Measurements from ENCODE around the gene PFN2.
"Not testable (repeated sequence)": the region's sequence is repeated elsewhere in the genome, so short reads cannot be mapped to it uniquely, and the experiment has no call there.

The PFN2 gene

DNA sequence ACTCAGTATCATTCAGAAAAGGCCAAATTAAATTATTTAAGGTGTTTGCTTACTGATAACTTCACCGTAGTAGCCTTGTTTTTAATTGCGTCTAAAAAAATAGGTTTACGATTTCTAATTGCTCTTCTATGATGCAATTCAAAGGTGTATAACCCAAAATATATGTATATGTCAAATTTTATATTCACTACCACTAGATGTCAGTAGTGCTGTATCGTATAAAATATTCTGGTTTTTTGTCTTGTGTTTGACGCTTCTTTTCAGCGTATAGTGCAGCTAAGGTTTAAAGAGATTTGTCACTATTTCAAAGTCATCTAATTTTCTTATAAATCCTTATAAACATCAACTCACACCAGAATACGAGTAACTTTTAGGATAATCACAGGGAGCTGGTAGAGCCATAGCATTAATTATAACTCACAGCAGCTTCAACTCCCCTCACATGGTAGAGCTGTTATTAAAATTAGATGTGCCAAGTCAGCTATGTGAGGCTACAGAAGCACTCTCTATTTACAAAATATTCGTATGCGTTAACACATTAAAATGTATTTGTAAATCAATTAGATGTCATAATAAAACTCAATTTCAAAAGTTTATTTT lies 3.5 kb downstream of the PFN2 start:
- DNase-seq = no peak

DNA sequence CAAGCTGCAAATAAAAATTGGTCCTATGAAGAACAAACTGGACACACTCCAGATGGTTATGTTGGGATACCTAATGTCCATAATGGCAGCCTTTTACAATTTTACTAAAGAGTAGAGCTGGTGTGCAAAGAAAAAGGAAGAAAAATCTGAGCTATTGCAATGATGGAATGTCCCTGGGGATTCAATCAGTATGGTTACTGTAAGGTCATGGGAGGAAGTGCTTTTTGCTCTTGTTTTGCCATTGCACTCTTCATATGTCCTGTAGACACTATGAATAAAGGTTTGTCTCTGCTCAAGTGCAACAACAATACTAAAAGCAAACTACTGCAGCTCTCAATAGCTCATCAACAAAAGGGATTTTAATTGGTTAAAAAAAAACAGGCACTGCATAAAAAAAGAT lies 5.4 kb downstream of the PFN2 start:
- DNase-seq = no peak

DNA sequence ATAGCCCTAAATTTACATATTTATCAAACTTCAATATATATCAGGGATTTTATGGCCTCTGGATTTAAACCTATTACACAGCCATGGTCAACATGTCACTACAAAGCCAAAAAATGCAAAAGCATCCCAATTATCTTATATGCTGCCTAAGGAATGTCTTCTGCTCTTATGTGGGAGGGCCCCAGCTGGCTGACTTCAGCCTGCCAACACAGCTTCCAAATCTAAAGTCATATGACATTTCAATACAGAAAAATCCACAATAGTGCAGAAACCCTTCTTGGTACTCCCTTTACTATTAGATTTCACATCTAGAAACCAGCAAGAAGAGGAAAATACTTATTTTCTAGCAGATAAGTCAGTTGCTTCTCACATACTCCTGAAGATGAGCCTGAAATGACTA lies 6.4 kb downstream of the PFN2 start:
- no peak for DNase-seq

GRCh38 chr3:149963485-149963884 lies 7.2 kb downstream of the PFN2 start:
- DNase-seq = no peak

DNA sequence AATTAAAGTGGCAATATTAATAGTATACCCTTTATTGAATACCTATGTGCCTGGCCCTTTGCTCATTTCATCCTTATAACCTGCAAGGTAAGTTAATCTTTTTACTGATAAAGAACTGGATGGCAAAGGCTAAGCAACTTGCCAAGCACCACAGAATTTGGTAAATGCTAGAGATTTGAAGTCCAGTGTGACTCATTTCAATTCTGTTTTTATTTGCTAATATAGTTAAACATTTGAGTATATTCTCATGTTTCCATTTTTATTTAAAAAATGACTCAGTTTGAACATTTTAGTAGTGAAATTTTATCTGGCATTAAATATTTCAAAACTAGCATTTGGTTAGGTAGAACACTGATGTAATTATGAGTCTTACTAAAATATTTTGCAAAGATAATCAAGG lies 11.3 kb downstream of the PFN2 start:
- no peak for DNase-seq

DNA sequence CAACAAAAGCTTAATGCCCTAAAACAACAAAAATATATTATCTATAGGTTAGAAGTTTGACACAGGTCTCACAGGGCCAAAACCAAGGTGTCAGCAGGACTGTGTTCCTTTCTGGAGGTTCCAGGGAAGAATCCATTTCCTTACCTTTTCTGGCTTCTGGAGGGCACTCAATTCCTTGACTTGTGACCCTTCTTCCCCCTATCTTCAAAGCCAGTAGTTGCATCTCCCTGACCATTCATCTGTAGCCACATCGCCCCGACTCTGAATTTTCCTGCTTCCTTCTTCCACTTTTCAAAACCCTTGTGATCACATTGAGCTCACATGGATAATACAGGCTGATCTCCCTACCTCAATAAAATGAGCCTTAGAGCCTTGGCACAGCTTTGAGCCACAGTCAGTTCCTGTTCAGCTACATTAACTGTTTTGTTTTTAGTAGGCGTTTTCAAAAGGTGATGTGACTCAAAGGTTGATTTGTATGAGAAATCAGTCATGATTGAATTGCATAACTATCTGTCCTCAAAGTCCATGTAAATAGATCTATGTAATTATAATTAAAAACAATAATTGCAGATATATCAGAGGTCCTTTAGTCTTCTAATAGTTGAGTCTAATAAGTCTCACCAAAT lies 12.4 kb downstream of the PFN2 start:
- DNase-seq = no peak

GRCh38 chr3:149957361-149958125 lies 13.2 kb downstream of the PFN2 start:
- no peak for DNase-seq

- no peak for DNase-seq
Observed at GRCh38 chr3:149955449-149955848, 15.2 kb downstream of the PFN2 start.

DNA sequence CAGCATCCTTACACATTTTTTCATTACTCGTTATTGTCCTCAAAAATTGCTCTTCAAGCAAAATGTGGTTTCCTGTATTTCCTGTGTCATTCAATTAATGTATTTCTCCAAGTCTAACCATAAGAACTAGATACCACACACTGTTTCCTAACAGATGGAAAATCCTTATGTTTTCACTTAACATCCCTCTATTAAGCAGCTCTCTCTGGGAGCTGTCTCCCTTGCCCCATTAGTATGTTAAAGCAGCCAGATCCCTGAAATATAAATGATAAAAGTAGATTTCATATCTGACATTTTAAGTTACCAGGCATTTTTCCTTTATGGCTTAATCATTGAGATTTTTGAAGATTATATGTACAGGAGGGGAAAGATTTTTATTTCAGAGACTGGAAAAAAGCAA lies 15.9 kb downstream of the PFN2 start:
- DNase-seq = no peak

GRCh38 chr3:149949181-149949580 lies 21.5 kb downstream of the PFN2 start:
- no peak for DNase-seq

DNA sequence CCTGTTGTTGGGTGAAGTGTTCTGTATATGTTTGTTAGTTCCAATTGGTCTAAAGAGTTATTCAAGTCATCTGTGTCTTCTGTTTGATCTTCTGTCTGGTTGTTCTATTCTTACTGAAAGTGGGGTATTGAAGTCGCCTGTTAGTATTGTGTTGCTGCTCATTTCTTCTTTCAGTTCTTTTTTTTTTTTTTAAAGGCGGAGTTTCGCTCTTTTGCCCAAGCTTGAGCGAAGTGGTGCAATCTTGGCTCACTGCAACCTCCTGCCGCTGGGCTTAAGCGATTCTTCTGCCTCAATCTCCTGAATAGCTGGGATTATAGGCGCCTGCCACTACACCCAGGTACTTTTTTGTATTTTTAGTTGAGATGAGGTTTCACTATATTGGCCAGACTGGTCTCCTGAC lies 23.5 kb downstream of the PFN2 start:
- DNase-seq = no peak

- not testable (repeated sequence) for DNase-seq
Observed at GRCh38 chr3:149943966-149944365, 26.7 kb downstream of the PFN2 start.

DNA sequence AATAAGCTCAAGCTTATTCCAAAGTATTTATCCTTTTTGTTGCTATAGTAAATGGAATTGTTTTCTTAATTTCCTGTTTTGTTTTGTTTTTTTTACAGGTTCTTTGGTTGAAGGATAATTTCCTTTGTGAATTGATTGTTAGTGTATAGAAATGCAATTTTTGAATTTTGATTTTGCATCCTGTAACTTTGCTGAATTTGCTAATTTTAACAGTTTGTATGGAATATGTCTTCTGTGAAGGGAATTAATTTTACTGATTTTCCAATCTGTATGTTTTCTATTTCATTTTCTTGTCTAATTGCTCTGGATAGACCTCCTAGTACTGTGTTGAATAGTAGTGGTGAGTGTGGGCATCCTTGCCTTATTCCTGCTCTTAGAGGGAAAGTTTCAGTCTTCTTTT lies 28.3 kb downstream of the PFN2 start:
- DNase-seq = no peak

DNA sequence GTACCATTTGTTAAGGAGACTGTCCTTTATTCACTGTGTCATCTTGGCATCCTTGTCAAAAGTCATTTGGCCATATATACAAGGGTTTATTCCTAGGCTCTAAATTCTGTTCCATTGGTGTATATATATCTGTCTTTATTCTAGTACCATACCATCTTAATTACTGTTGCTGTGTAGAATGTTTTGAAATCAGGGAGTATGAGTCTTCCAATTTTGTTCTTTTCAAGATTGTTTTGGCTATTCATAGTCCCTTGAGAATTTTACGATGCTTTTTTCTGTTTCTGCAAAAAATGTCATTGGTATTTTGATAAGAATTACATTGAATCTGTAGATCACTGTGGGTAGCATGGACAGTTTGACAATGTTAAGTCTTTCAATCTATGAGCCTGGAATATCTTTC lies 28.7 kb downstream of the PFN2 start:
- no peak for DNase-seq

GRCh38 chr3:149941186-149941585 lies 29.5 kb downstream of the PFN2 start:
- DNase-seq = no peak

- not testable (repeated sequence) for DNase-seq
Observed at GRCh38 chr3:149938392-149939055, 32.2 kb downstream of the PFN2 start.

DNA sequence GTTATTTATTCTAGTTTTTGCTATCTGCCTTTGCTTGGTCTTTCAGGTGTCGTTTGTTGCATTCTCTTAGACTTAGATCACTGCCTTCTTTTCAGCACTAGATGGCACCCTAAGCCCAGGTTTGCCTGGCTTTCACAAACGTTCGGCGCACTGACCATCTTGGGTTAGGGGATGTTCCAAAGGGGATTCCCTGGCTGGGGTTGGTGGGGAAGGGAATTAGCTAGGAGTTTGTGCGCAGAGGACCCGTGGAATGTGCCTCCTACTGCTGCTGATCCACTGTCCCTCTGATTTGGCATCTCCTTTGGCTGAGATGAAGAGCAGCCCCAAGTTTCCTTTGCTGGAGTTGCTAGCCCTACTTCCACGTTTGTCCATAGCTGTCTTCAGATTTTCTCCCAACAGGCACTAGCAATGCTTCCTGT lies 33.9 kb downstream of the PFN2 start:
- DNase-seq = no peak

DNA sequence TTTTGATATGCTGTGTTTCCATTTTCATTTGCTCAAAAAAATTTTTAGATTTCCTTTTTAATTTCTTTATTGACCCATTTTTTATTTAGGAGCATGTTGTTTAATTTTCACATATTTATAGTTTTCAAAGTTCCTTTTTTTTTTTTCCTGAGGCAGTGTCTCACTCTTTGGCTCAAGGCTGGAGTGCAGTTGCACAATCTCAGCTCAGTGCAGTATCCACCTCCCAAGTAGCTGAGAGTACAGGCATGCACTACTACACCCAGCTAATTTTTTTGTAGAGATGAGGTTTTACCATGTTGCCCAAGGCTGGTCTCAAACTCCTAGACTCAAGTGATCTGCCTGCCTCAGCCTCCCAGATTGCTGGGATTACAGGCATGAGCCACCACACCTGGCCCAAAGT lies 36.2 kb downstream of the PFN2 start:
- DNase-seq = no peak

DNA sequence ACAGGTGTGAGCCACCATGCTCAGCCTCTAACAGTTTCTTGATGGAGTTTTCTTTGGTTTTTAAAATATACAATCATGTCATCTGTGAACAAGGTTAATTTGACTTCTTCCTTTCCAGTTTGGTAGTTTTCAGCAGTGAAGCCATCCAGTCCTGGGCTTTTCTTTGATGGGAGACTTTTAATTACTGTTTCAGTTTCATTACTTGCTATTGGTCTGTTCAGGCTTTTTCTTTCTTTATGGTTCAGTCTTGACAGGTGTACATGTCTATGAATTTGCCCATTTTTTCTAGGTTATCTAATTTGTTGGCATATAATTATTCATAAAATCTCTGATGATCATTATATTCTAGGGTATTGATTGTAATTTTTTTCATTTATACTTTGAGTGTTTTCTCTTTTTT lies 36.8 kb downstream of the PFN2 start:
- no peak for DNase-seq

DNA sequence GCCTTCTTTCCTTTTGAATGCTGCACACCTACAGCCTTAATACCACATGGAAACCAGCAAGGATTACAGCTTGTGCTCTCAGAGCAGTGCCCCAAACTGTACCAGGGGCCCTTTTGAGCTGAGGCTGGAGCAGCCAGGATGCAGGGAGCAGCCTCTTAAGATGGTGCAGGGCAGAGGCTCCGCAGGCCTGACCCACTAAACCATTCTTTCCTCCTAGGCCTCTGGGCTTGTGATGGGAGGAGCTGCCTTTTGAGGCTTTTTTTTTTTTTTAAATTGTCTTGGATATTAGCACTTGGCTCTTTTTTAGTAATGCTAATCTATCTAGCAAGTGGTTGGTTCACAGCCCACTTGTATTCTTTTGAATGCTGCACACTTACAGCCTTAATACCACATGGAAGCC lies 37.7 kb downstream of the PFN2 start:
- DNase-seq = no peak

DNA sequence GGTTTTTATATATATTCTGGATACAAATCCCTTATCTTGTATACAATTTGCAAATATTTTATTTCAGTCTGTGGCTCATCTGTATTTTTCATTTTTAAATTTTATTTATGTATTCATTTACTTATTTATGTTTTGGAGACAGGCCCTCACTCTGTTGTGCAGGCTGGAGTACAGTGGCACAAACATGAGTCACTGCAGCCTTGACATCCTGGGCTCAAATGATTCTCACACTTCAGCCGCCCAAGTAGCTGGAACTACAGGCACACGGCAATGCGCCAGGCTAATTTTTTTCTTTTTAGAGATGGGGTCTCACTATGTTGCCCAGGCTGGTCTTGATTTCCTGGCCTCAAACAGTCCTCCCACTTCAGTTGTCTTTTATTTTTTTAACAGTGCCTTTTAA lies 50.6 kb downstream of the PFN2 start:
- DNase-seq = no peak

GRCh38 chr3:149919509-149919908 lies 51.2 kb downstream of the PFN2 start:
- no peak for DNase-seq

GRCh38 chr3:149917124-149917667 lies 53.5 kb downstream of the PFN2 start:
- no peak for DNase-seq

Measured in NCI-H1436 treated with DMSO at 0.1 percent for 48 hours (cell line).